Measurements from ENCODE around the gene SART3.
"Not testable (repeated sequence)": the region's sequence is repeated elsewhere in the genome, so short reads cannot be mapped to it uniquely, and the experiment has no call there.

Gene SART3

GRCh38 chr12:108596854-108597558 is 36.0 kb upstream of the SART3 start:
- DNase-seq (ENCODE audit: low read depth) = no peak

- no peak for DNase-seq (ENCODE audit: low read depth)
Observed at GRCh38 chr12:108595711-108596647, 35.0 kb upstream of the SART3 start.

- DNase-seq (ENCODE audit: low read depth) = no peak
Observed at GRCh38 chr12:108594960-108595710, 34.2 kb upstream of the SART3 start.

- DNase-seq (ENCODE audit: low read depth) = no peak
Observed at GRCh38 chr12:108594323-108594903, 33.4 kb upstream of the SART3 start.

GRCh38 chr12:108592033-108592909 is 31.3 kb upstream of the SART3 start:
- no peak for DNase-seq (ENCODE audit: low read depth)

- no peak for DNase-seq (ENCODE audit: low read depth)
Observed at GRCh38 chr12:108591267-108591980, 30.5 kb upstream of the SART3 start.

GRCh38 chr12:108590463-108590862 is 29.5 kb upstream of the SART3 start:
- DNase-seq (ENCODE audit: low read depth) = not testable (repeated sequence)

- DNase-seq (ENCODE audit: low read depth) = no peak
Observed at GRCh38 chr12:108589840-108590229, 28.9 kb upstream of the SART3 start.

- DNase-seq (ENCODE audit: low read depth) = no peak
Observed at GRCh38 chr12:108589028-108589839, 28.3 kb upstream of the SART3 start.

- no peak for DNase-seq (ENCODE audit: low read depth)
Observed at GRCh38 chr12:108587826-108588225, 26.9 kb upstream of the SART3 start.

- no peak for DNase-seq (ENCODE audit: low read depth)
Observed at GRCh38 chr12:108586306-108586705, 25.3 kb upstream of the SART3 start.

GRCh38 chr12:108585864-108586263 is 24.9 kb upstream of the SART3 start:
- no peak for DNase-seq (ENCODE audit: low read depth)

GRCh38 chr12:108584456-108585065 is 23.6 kb upstream of the SART3 start:
- DNase-seq (ENCODE audit: low read depth) = no peak

- DNase-seq (ENCODE audit: low read depth) = no peak
Observed at GRCh38 chr12:108583991-108584390, 23.0 kb upstream of the SART3 start.

GRCh38 chr12:108582978-108583770 is 22.2 kb upstream of the SART3 start:
- DNase-seq (ENCODE audit: low read depth) = no peak

GRCh38 chr12:108582509-108582908 is 21.5 kb upstream of the SART3 start:
- no peak for DNase-seq (ENCODE audit: low read depth)

- DNase-seq (ENCODE audit: low read depth) = no peak
Observed at GRCh38 chr12:108581311-108582227, 20.6 kb upstream of the SART3 start.

All from stimulated activated CD4-positive, alpha-beta T cell treated with anti-CD3 and anti-CD28 coated beads, Interleukin-2, amount 100 ng/mL, for 4 hours (primary cell).